Embryonic facial prominence (tissue), 1 donor: ENCODE data around the gene UPF3B.
"Not testable (repeated sequence)": the region's sequence is repeated elsewhere in the genome, so short reads cannot be mapped to it uniquely, and the experiment has no call there.

Experiments used
- DNase-seq: peaks from one replicate; pipeline ENCODE4 v3.0.0-alpha.2; 2016; ENCODE audit errors: extremely low spot score

Gene UPF3B

DNA sequence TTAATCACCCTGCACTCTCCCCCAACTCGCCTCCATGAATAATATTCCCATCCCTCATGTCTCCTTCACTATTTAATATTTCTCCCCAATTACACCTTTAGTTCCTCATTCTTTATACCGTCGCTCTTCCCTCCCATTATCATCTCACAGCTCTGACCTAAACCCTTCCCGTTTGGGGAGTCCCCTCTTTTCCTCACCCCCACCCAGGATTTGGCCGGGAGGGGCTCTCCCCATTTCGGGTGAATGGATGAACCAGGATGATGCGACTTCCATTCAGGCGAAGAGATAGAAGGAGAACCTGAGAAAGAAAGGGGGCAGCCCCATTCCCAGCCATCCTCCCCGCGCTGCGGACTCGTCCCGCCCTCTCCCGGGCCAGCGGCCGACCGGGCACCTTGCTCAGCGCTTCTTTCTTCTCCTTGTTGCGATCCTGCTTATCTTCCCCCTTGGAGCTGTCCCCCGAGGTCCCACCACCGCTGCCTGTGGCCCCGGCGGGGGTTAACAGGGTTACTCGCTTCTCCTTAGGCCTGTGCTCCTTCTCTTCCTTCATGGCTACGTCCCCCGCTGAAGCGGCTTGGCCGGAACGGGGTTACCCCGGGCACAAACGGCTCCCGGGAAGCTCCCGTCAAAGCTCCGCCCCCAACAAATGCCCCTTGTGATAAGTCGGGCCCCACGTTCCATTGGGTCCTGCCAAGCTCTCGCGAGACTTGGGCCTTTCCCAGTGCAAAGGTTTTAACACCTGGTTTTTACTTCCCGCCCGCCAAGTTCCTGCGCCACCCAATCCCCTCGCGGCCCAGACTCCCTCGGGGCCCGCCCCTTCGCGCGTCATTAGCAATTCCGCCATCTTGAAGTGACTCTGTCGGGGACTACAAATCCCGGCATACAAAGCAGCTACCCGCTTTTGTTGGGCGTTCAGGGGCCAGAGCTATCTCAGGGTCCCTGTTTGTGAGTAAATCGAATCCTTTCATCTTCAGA lies at the start of gene UPF3B:
TSS of gene UPF3B (minus strand) at position 582 of the 972 bp plus-strand sequence. CDS start at position 547, 35 bp downstream.
- peak; percentile 87 for DNase-seq

- DNase-seq = no peak
Measured at GRCh38 chrX:119900976-119901375, 48.2 kb upstream of the UPF3B start.

DNA sequence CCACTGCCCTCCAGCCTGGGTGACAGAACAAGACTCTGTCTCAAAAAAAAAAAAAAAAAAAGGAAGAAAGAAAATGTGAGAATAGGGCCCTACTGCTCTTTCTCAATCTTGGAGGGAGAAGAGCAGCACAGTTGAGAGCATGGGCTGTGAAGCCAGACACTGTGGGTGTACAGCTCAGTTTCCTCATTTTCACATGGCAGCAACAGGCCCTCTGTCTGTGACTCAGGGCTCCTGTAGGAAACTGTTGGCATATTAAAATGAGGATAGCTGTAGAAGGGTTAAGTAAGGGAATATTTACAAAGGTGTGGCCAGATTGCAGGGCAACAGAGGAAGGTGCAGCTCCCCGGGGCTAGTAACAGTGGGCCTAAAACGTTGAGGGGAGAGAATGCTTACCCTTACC lies 46.4 kb upstream of the UPF3B start:
- DNase-seq = no peak

GRCh38 chrX:119895843-119896326 lies 43.1 kb upstream of the UPF3B start, which contains the start of gene AKAP14:
Gene AKAP14, plus strand, starts transcription at chrX:119895893. Its CDS starts 7,331 bp downstream, at chrX:119903224.
- DNase-seq = no peak

DNA sequence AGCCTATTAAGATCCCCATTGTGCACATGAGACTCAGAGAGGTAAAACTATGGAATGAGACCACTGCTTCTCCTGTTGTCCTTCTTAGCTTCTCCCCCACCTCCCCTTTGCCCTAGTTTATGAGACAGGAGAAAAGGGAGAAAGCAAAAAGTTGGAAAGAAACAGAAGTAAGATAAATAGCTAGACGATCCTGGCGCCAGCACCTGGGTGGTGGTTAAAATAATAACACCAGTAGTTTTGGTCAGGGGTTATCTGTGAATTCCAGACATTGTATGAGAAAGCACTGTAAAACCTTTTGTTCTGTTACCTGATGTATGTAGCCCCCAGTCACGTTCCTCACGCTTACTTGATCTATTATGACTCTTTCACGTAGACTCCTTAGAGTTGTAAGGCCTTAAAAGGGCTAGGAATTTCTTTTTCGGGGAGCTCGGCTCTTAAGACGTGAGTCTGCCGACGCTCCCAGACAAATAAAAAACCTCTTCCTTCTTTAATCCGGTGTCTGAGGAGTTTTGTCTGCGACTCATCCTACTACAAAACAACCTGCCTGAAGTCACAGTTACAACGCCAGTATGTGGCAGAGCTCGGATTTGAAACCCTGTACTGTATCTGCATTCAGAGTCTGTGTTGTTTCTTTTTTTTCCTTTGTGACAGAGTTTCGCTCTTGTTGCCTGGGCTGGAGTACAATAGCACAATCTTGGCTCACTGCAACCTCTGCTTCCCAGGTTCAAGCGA lies 39.4 kb upstream of the UPF3B start:
- not testable (repeated sequence) for DNase-seq

GRCh38 chrX:119890626-119891025 lies 37.9 kb upstream of the UPF3B start:
- not testable (repeated sequence) for DNase-seq

DNA sequence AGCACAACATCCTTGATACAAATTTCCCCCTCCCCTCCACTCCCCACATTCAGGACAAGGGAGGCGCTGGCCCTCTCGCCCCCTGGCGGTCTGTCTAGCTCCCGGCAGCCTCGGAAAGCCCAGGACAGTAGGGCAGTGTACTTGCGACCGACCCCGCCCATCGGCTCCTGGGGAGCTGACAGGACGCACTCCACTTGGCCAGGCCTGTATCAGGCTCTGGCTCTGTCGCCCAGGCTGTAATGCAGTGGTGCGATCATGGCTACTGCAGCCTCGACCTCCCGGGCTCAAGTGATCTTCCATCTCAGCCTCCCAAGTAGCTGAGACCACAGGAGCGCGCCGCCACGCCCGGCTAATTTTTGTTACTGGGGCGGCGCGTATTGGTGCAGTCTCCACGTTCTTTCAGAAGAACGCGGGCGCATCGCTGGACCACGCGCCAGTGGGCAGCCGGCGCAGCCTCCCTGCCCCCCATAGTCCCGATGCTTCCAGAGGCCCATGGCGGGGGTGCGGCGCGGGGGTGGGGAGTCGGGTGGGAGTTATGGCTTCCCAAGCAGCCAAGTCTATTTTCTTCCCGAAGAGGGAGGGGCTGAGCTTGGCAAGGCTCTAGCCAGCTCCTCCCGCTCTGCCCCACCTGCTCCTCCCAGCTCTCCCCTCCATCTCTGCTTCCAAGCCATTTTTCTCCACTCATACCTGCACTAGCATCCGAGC lies 35.1 kb upstream of the UPF3B start:
- DNase-seq = no peak

DNA sequence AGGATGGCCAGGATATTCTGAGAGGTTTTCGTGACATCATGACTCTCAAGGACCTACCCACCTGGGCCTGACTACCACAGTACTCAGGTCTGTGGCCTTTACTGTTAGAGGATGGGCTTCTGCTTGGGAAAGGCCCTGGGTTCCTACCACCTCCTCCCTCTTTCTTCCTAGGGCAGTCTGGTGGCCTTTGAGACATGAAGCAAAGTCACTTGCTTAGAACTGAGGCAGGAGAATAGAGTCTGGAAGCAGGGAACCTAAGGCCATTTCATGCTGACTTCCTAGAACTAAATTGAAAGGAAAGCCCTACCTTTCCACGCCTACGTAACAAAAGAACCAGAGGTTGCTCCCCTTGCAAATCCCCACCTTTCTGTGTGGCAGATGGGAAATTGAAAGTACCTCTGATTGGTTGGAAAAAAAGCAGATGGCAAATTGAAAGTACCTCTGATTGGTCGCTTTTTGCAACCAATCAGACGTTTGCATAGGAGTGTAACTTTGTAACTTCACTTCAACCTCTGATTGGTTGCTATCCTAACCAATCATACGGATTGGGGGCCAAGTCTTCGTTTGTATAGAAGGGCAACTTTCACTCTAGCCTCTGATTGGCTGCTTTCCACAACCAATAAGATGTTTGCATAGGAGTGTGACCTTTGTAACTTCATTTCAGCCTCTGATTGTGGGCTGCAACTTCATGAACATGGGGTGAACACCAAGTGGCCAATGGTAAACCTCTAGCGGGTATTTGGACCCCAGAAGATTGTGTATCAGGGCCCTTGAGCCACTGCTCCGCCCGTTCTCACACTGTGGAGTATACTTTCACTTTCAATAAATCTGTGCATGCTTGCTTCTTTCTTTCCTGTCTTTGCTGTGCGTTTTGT lies 33.0 kb upstream of the UPF3B start:
- DNase-seq = no peak

GRCh38 chrX:119880552-119881437 lies 28.0 kb upstream of the UPF3B start:
- no peak for DNase-seq

GRCh38 chrX:119880076-119880475 lies 27.3 kb upstream of the UPF3B start:
- no peak for DNase-seq

DNA sequence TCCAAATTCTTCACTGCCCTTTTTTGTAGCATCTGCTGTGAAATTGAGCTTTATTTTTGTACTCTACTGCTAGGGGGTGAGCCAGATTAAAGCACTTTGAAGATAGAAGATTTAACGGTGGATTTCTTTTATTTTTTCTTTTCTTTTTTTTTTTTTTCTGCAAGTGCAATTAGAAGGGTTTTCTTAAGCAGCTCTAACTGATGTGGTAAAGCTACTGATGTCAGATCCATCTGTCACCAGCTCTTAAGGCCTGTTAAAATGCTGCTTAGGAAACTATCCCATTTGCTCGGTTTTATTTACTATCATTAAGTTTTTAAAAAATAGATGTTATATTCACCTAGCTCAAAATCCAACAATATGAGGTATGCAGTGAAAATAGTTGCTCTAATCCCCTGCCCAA lies 26.0 kb upstream of the UPF3B start:
- DNase-seq = no peak

DNA sequence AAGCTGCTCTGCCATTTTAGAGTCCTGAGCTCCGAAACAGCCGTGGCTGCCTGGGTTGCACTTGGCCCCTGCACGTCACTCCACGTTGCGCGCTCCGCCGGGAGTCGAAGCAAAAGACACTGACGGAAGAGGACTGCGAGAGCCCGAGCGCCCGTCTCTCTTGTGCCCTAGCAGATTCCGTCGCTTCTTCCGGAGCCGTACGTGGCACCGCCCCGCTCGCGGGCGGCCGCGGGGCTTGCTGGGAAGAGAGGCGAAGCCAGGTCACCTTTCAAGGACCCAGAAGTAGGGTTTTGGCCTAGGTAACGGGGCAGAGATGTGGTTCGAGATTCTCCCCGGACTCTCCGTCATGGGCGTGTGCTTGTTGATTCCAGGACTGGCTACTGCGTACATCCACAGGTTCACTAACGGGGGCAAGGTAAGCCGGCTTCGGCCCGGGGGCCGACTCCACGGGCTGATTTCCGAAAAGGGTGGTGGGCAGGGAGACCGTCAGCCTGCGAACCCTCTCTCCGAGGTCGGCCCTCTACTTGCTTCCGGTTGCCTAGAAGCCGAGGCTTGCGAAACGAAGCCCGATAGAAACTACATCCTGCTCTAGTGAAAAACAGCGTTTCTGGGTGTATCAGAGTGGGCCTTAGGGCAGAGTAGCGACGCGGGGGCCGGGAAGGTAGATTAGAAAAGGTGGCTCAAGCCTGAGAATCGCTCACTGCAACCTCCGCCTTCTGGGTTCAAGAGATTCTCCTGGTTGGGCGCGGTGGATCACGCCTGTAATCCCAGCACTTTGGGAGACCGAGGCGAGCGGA lies 19.0 kb upstream of the UPF3B start, which contains the start of the genes NDUFA1 and RNF113A:
TSS of gene NDUFA1 (plus strand) at position 234 of the 797 bp plus-strand sequence. CDS start at position 314, 80 bp downstream.
TSS of gene RNF113A (minus strand) at position 135 of the 797 bp plus-strand sequence. CDS start at position 15, 120 bp downstream.
- peak; percentile 54 for DNase-seq

DNA sequence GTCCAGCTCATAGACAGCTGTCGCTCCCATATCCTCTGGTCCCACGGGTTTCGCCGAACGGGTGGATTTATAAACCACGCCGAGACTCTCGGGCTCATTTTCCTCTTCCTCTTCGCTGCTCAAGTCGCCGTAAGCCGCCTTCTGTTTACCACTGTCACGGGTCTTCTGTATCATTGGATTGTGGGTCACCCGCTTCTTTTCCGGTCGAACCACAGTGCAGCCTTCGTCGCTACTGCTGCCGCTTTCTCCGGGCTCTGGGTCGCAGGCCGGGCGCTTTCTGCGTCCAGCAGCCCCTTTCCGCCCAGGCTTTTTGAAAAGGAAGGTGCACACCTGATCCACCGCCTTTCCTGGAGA lies 18.5 kb upstream of the UPF3B start:
- no peak for DNase-seq

DNA sequence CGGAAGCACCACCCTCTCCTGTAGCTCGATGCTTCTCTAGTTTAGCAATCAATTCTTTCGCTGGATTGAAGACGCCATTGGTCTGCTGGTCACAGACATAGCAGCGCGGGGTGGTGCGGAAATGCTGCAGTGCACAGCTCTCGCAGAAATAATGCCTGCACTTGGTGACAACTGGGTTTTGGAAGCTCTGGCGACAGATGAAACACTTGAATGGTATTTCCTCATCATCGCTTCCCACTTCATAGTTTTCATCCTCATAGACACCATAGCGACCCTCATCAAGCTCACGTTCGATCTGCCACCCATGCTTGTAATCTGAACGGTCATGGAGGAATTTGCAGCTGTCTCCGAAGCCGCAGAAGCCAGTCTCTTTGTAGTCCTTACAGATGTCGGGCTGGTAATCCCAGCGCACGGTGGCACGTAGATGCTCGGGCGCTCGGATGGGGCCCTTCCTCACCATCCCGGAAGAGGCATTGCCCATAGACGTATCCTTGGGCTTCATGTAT lies 17.9 kb upstream of the UPF3B start:
- DNase-seq = no peak

- DNase-seq = no peak
Measured at GRCh38 chrX:119853444-119853843, 681 bp upstream of the UPF3B start.

- no peak for DNase-seq
Measured at GRCh38 chrX:119833905-119834304, 18.9 kb downstream of the UPF3B start.

DNA sequence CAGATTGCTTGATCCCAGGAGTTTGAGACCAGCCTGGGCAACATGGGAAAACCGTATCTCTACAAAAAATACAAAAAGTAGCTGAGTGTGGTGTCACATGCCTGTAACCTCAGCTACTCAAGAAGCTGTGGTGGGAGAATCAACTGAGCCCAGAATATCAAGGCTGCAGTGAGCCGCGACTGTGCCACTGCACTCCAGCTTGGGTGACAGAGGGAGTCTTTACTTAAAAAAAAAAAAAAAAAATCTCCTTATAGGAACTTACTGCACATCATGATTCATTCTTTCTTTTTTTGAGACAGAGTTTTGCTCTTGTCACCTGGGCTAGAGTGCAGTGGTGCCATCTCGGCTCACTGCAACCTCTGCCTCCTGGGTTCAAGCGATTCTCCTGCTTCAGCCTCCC lies 24.3 kb downstream of the UPF3B start:
- DNase-seq = no peak

DNA sequence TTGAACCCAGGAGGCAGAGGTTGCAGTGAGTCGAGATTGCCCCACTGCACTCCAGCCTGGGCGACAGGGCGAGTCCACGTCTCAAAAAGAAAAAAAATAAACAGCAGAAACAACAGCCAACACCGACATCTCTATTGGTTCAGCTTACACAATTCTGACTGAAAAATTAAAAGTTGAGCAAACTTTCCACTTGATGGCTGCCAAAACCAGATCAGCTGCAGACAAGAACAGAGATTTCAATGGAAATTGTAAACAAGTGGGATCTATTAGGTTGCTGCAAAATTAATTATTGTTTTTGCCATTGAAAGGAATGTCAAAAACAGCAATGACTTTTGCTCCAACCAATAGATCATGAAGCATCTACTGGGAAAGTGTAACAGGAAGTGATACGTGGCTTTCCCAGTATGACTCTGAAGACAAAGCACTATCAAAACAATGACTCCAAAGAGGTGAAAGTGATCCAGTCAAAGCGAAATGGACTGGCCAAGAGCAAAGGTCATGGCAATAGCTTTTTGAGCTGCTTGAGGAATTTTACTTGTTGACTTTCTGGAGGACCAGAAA lies 26.3 kb downstream of the UPF3B start:
- no peak for DNase-seq
